Fibroblast of gingiva (primary cell): ENCODE measurements around the gene GOT1.

Experiments used
- DNase-seq: peaks from one replicate; pipeline ENCODE4 v3.0.0-alpha.2; 2011; ENCODE audit warnings: low read depth

Gene GOT1

DNA sequence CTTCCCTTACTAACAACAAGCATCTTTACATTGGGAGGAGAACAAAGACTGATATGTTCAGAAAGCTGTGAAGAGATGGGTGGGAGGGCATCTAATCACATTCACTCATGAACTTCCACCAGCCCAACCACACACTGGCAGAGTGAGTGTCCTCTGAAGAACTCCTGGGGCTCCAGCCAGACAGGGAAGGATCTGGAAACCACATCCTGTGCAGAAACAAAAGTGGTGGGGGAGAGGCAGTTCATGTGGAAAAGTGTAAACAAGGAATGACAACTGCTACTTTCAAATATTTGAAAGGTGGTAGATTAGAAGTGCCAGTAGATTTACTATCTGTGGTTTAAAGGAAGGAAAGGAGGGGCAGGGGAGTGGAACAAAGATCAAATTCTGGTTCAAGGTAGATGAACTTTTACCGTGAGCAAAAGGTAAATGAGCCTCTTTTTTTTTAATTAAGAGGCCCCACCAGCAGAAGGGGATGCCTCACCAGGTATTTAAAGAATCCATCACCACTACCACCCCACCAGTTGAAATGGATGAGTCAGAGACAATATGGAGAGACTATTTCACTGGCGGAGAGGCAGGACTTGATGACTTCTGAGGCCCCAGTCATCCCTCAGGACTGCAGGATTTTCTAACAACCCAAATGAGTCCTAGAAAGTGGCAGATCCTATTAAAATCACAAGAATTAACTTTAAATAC is 34.5 kb downstream of the GOT1 start:
- DNase-seq = peak; percentile 46

GRCh38 chr10:99394761-99395386 is 35.5 kb downstream of the GOT1 start:
- DNase-seq = no peak

GRCh38 chr10:99394256-99394655 is 36.2 kb downstream of the GOT1 start:
- DNase-seq = no peak

DNA sequence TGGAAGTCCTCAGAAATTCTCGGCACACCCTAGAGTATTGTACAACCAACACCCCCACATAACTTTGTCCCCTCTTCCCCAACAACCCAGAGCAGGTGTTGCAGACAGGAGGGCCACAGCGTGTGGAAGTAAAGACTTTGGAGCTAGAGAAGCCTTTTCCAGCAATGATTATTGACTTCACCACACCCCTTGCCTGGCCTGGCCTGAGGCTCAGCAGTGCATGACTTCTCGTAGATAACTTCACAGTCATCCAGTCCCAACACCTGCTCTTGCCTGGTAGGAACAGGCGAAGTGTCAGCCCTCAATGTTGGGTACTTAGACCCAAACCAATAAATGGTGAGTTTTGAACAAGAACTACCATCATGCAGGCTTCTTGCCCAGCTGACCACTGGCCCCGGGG is 36.7 kb downstream of the GOT1 start:
- no peak for DNase-seq

DNA sequence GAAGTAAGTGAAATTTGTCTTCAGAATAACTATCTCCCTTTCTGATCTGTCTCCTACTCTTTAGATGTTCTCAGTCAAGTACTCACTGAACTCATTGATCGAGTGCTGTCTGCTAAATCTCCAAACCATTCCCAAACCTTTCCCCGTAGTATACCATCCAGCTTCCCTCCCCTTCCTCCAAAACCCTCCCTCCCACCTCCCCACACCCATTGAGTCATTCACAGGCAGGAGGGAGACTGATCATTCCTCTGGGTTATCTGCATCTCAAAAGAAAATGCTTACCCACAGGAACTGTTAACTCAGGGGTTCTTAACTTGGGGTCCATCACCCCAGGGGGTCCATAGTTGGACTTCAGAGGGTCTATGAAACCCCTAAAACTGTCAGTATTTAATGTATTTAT is 37.4 kb downstream of the GOT1 start:
- no peak for DNase-seq

GRCh38 chr10:99391346-99391745 is 39.1 kb downstream of the GOT1 start:
- no peak for DNase-seq

GRCh38 chr10:99389729-99390480 is 40.5 kb downstream of the GOT1 start:
- DNase-seq = no peak

DNA sequence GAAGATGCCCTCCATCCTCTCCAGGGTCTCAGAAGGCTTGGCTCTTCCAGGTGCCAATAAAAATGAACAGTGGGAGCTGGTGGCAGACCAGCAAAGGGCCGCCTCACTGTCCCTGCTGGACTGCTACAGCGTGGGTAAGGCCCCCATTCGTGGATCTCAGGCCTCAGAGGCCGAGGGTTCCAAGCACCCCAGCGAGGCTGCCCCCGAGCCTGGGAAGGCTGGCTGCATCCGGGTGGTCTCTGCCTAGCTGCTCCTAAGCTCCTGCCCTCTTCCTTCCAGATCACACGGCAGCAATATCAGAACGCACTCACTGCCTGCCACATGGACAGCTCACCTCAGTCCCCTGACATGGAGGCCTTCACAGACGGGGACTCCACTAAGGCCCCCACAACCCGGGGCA is 42.9 kb downstream of the GOT1 start:
- DNase-seq = no peak

DNA sequence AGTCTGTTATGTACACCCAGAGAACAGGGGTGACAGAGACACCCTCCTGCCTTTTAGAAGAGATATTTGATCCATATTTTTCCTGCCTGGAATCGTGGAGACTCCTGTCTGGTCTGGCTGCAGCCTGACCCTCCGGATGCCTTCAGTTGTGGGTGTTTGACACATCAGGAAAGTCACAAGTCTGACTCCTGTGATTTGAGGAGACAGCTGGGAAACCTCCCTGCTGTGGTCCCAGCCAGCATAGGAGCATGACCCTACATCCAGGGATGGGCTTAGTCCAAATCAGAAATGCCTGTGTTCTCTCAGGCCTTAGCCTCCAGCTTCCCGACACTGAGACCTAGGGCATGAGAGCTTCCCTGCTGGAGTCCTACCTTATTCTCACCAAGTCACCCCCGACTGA is 43.4 kb downstream of the GOT1 start:
- DNase-seq = no peak

GRCh38 chr10:99382176-99382575 is 48.2 kb downstream of the GOT1 start:
- no peak for DNase-seq

DNA sequence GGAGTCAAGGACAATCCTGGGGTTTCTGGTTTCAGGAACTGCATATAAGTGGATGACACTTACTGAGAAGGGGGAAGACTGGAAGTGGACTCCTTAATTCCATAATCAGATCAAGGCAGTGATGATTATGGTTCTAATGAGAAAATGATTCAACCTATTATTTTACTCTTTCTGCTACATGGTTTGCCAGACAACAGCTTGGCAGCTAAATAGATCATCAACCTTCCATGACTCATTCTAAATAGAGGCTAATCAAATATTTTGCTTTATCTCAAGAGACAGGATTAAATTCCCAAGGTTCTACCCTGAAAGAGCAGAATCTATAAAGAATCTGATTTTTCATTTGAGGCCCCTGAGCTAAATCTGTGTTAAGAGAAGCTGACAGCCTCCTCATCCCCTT is 55.0 kb downstream of the GOT1 start:
- no peak for DNase-seq

- DNase-seq = no peak
Observed at GRCh38 chr10:99374972-99375371, 55.5 kb downstream of the GOT1 start.

DNA sequence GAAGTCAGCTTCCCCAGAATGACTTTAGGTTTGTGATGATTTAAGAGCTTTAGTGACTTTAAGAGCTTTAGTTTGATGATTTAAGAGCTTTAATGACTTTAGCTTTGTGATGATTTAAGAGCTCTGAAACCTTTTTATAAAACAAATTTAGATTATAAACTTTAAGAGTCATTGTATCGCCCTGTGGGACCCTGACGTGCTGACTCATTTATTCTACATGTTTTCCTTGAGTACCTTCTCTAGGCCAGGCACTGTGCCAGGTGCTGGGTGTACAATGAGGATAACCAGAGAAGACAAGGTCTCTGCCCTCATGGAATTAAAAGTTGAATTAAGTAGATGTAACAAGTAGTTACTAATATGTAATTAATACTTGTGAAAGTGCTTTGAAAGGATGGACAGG is 55.9 kb downstream of the GOT1 start:
- DNase-seq = no peak

- DNase-seq = peak; percentile 94
Observed at GRCh38 chr10:99372546-99373271, 57.7 kb downstream of the GOT1 start.

DNA sequence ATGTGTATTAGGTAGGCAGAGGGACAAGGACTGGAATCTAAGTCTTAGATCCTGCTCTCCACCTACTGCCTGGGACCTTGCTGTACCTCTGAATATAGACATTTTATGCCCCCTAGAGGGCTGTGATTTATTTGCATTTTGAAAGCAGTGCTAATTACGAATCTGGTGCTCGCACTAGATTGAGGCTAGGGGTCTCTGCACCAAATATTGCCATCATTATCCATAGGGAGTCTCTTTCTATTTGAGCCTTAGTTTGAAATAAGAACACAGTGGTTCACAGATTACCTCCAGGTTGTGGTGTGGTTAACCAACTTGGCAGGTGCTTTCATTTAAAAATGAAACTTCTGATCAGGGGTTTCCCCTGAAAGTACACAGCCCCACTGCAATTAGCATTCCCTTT is 59.4 kb downstream of the GOT1 start:
- peak; percentile 27 for DNase-seq

DNA sequence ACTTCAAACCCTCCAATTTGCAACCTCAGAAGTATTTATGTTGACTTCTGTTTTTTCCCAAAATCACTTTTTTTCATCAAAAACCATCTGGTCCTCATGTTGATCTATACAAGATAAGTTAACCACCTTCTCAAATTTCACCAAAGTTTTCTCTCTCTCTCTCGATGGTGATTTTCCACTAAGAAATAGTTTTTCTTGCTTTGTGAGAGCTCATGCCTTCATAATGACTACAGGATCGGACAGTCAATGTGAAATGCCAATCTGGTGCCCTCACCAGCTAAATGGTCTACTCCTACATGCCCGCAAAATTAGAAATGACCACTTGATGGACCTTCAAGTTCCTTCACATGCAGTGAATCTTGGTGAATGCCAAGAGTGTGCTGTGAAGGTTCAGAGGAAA is 60.9 kb downstream of the GOT1 start:
- DNase-seq = no peak

DNA sequence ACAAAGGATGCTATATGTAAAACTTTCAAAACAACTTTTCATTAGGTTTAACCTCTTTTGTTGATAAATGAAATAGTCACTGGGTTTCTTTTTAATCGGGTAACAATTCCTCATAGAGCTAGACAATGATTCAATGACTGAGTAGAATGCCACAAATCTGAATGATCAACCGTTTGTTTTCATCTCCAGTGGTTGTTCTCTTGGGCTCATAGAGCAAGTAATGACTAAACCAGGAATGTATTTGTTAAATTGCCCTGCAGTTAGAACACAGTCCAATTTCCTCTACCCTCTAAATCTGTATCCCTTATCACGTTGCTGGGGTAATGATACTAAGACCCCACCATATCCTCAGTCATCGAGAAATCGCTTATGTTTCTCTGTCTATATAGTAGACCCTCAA is 61.3 kb downstream of the GOT1 start:
- DNase-seq = no peak

DNA sequence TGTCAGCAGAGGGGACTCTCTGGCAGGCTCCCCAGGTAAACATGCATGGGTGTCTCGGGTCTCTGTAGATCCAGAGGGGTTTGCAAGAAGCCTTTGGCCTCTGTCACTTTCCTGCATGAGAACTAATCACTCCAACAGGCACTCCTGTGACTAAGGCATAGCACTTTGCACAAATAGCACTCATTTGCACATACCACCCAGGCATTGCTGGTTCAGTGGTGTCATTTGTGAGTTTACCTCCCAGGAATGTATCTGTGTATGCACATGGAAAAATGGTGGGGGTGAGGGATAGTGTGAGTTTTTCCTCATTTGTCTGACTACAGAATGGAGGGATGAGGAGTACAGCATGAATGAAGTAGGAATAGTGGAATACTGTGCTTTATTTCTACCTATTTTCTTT is 61.8 kb downstream of the GOT1 start:
- no peak for DNase-seq

- DNase-seq = no peak
Observed at GRCh38 chr10:99366666-99367065, 63.8 kb downstream of the GOT1 start.

- DNase-seq = no peak
Observed at GRCh38 chr10:99365736-99366135, 64.7 kb downstream of the GOT1 start.

DNA sequence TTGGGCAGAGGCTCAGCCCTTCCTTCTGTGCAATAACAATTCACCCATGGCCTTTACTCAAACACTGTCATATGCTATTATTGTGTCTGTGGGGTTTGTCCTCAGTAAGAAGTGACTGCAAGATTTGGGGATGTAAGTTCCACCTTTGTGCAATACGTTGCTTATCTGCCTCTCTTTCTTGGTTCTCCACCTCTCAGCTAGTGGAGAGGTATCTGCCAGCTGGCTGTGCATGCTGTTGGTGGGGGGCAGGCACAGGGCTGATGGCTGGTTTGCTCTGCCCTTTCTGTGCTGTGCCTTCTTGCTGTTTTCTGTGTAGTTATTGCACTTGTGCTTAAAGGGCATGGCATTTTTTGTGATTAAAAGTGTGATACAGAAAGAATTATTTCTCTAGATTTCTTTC is 65.1 kb downstream of the GOT1 start:
- DNase-seq = no peak

GRCh38 chr10:99364125-99364524 is 66.3 kb downstream of the GOT1 start:
- DNase-seq = peak; percentile 47

GRCh38 chr10:99360934-99361333 is 69.5 kb downstream of the GOT1 start:
- DNase-seq = no peak
